Spleen (tissue), 7 donors: ENCODE results near the gene GPRC5B.

Source experiments
- CTCF ChIP-seq, 11 experiments: fragments of 200-600 bp in 7 of 11; fragments of 450-650 bp in 4 of 11; sonication (generic) in 4 of 11; IDR thresholded peaks in 8 of 11; conservative IDR thresholded peaks in 3 of 11; 1 replicate in 7 of 11; 2 replicates in 4 of 11; pipeline versions ENCODE4 v1.4.0 to v1.8.0; 2016 to 2021; ENCODE audit warnings: antibody characterized with exemption in 11 of 11, inconsistent platforms in 4 of 11, mild to moderate bottlenecking in 1 of 11
- POLR2AphosphoS5 ChIP-seq, 3 donors: sonication (generic); formaldehyde crosslinking; IDR thresholded peaks; one replicate each; pipeline ENCODE4 v1.5.1; 2017; ENCODE audit warnings: antibody characterized with exemption in 3 of 3
- donor health status: DM: no; HTN: no; CAD: no; lungs with moderate emphysema.
- donor health status: DM: no; HTN: no; CAD: no.
- donor health status: DM: no; HTN: no; CAD: no.

GRCh38 chr16:19881028-19881427 lies 3.6 kb downstream of the GPRC5B start:
- TF ChIP-seq CTCF (IDR thresholded peaks at IDR 0.05 in 8 of 11, conservative IDR thresholded peaks at IDR 0.05 in 3 of 11): no peak
- no peak for TF ChIP-seq POLR2AphosphoS5 (IDR thresholded peaks at IDR 0.05)
